Right atrium auricular region (tissue), 2 donors: ENCODE results near the gene PHYHD1. TPM values are rescaled to one million over a fixed set of nuclear protein-coding genes. Genes with fewer than 3 reads are reported as not detected.
A peak's percentile ranks its signal among the peaks of the same experiment; 100 is the strongest.

Source experiments
- DNase-seq: peaks from one replicate; pipeline ENCODE4 v3.0.0-alpha.2; 2019; ENCODE audit warnings: low spot score
- H3K27ac ChIP-seq, 2 donors: fragments of 200-600 bp; sonication (generic); 1 replicate in 1 of 2; 2 replicates in 1 of 2; pipeline ENCODE4 v1.5.1; 2016 to 2019
- H3K27me3 ChIP-seq, 2 donors: fragments of 200-600 bp; sonication (generic); one replicate each; pipeline versions ENCODE4 v1.5.1 to v1.6.0; 2017 to 2019
- H3K36me3 ChIP-seq: fragments of 200-600 bp; sonication (generic); one replicate; pipeline ENCODE4 v1.5.1; 2016
- H3K4me1 ChIP-seq, 2 donors: fragments of 200-600 bp; sonication (generic); one replicate each; pipeline versions ENCODE4 v1.5.1 to v1.6.0; 2017 to 2019
- H3K4me3 ChIP-seq, 2 donors: fragments of 200-600 bp; sonication (generic); 1 replicate in 1 of 2; 2 replicates in 1 of 2; pipeline ENCODE4 v1.5.1; 2017 to 2019; ENCODE audit warnings: mild to moderate bottlenecking in 1 of 2, moderate library complexity in 1 of 2
- H3K9me3 ChIP-seq, 2 donors: fragments of 200-600 bp; sonication (generic); one replicate each; pipeline ENCODE4 v1.5.1; 2019
- total RNA-seq, 2 donors: library from RNA; depleted of rRNA; stranded (reverse); fragments of >200 nt; gene quantifications; one replicate each; pipeline ENCODE4 v1.1.0, GENCODE V29; 2016
- TF ChIP-seq, protein P1 (sequence below), 2 donors: fragments of 200-600 bp; sonication (generic); IDR thresholded peaks; one replicate each; pipeline ENCODE4 v1.5.1; 2019; ENCODE audit warnings: antibody characterized with exemption in 2 of 2

The PHYHD1 gene
- total RNA-seq, result 10 to 100 TPM; 21.3 to 51.9 TPM

- Histone ChIP-seq H3K36me3 (peaks cover 24% of the 10 kb centered on the region), H3K27ac (peak within 1 kb of the TSS; percentile 83 to 89), H3K4me3 (peak within 1 kb of the TSS; percentile 50 to 61), H3K27me3 (no peaks in the 10 kb centered on the region), H3K9me3 (no peaks in the 10 kb centered on the region), H3K4me1 (peaks cover 0 to 69% of the 10 kb centered on the region in 2 donors)
- TF ChIP-seq, protein P1, sequence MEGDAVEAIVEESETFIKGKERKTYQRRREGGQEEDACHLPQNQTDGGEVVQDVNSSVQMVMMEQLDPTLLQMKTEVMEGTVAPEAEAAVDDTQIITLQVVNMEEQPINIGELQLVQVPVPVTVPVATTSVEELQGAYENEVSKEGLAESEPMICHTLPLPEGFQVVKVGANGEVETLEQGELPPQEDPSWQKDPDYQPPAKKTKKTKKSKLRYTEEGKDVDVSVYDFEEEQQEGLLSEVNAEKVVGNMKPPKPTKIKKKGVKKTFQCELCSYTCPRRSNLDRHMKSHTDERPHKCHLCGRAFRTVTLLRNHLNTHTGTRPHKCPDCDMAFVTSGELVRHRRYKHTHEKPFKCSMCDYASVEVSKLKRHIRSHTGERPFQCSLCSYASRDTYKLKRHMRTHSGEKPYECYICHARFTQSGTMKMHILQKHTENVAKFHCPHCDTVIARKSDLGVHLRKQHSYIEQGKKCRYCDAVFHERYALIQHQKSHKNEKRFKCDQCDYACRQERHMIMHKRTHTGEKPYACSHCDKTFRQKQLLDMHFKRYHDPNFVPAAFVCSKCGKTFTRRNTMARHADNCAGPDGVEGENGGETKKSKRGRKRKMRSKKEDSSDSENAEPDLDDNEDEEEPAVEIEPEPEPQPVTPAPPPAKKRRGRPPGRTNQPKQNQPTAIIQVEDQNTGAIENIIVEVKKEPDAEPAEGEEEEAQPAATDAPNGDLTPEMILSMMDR (IDR thresholded peaks at IDR 0.05), result no peak
- peak; percentile 76 for DNase-seq
These were observed at the start of gene PHYHD1 for GRCh38 chr9:128920381-128921058. Gene PHYHD1 (plus strand): TSS chr9:128920982. CDS start chr9:128922324, 1,342 bp downstream.

- no peaks in the 10 kb centered on the region for H3K36me3 ChIP-seq
- DNase-seq, result no peak
- no peak overlapping the region for H3K4me3 ChIP-seq
- H3K27me3 ChIP-seq, result no peaks in the 10 kb centered on the region
- TF ChIP-seq, protein P1 (IDR thresholded peaks at IDR 0.05), result no peak
- H3K27ac ChIP-seq, result peak overlapping the region; percentile 97 to 98
- H3K9me3 ChIP-seq, result no peaks in the 10 kb centered on the region
- peaks cover 0 to 43% of the 10 kb centered on the region in 2 donors for H3K4me1 ChIP-seq
These were observed 42.9 kb upstream of the PHYHD1 start for GRCh38 chr9:128877852-128878251.

- peak; percentile 98 for DNase-seq
- Histone ChIP-seq H3K27me3 (no peaks in the 10 kb centered on the region), H3K4me3 (peak within 1 kb of the TSS; percentile 88 to 98), H3K4me1 (peaks cover 0 to 77% of the 10 kb centered on the region in 2 donors), H3K9me3 (no peaks in the 10 kb centered on the region), H3K27ac (peak within 1 kb of the TSS; percentile 97 to 98), H3K36me3 (peaks cover 21% of the 10 kb centered on the region)
- TF ChIP-seq, protein P1 (IDR thresholded peaks at IDR 0.05), result no peak
These were observed 38.7 kb upstream of the PHYHD1 start, which contains the start of the genes KYAT1 and LRRC8A for GRCh38 chr9:128881884-128882676. Gene KYAT1 (minus strand): TSS chr9:128881950. CDS start chr9:128845405, 36,545 bp downstream. Gene LRRC8A (plus strand): TSS chr9:128882133. CDS start chr9:128907165, 25,032 bp downstream.

GRCh38 chr9:128882677-128883603 is 37.8 kb upstream of the PHYHD1 start:
- H3K9me3 ChIP-seq, result no peaks in the 10 kb centered on the region
- no peaks in the 10 kb centered on the region for H3K27me3 ChIP-seq
- TF ChIP-seq, protein P1 (IDR thresholded peaks at IDR 0.05), result no peak
- DNase-seq, result no peak
- H3K27ac ChIP-seq, result peak overlapping the region; percentile 97 to 98
- H3K4me3 ChIP-seq, result peak overlapping the region; percentile 88 to 98
- H3K36me3 ChIP-seq, result peaks cover 24% of the 10 kb centered on the region
- H3K4me1 ChIP-seq, result peaks cover 0 to 80% of the 10 kb centered on the region in 2 donors

DNA sequence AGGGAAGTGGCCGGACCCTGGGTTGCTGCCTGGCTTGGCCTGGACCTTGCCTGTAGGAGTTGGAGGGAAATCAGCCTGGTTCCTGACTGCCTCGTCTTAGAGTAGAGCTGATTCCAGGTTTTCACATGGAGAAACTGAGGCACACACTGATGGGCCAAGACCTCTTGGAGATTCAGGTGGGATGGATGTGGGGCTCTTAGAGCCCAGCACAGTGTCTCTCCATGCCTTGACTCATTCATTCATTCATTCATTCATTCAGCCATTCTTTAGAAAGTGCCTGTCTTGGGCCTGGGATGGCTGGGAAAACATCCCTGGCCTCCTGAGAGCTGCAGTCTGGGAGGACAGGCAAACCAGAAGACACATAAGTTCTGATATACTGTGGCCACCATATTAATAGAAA is 36.6 kb upstream of the PHYHD1 start:
- peak overlapping the region; percentile 97 to 98 for H3K27ac ChIP-seq
- peak overlapping the region in 1 of 2 donors; percentile 88 for H3K4me3 ChIP-seq
- H3K36me3 ChIP-seq, result peaks cover 34% of the 10 kb centered on the region
- no peaks in the 10 kb centered on the region for H3K9me3 ChIP-seq
- DNase-seq, result no peak
- TF ChIP-seq, protein P1 (IDR thresholded peaks at IDR 0.05), result no peak
- peaks cover 0 to 80% of the 10 kb centered on the region in 2 donors for H3K4me1 ChIP-seq
- no peaks in the 10 kb centered on the region for H3K27me3 ChIP-seq
